ENCODE measurements around the gene DIO3.

The DIO3 gene

GRCh38 chr14:101537286-101537685 is 24.0 kb upstream of the DIO3 start:
- no peaks in the 10 kb centered on the region for H4K20me1 ChIP-seq (ENCODE audit: insufficient read depth, low read length)
- H3K27me3 ChIP-seq (ENCODE audit: insufficient read depth, low read length) = 0 out of 2 replicates have a peak, but pooled peaks cover 9% of the 10 kb centered on the region
- H3K4me1 ChIP-seq (ENCODE audit: insufficient read depth, low read length, severe bottlenecking) = no peaks in the 10 kb centered on the region
- H2AFZ ChIP-seq (ENCODE audit: low read length) = no peak overlapping the region
- no peak overlapping the region for H3K4me2 ChIP-seq (ENCODE audit: low read length)
- no peak overlapping the region for H3K4me3 ChIP-seq (ENCODE audit: low read depth, low read length, poor library complexity, severe bottlenecking)
- no peaks in the 10 kb centered on the region for H3F3A ChIP-seq (ENCODE audit: insufficient read depth, low read length)
- H3K9me2 ChIP-seq (ENCODE audit: low read depth, low read length) = no peaks in the 10 kb centered on the region
- H3K79me2 ChIP-seq (ENCODE audit: insufficient read depth, low read length) = no peaks in the 10 kb centered on the region
- no peaks in the 10 kb centered on the region for H3K9me3 ChIP-seq (ENCODE audit: low read length)
- no peaks in the 10 kb centered on the region for H3K36me3 ChIP-seq (ENCODE audit: insufficient read depth, low read length)
- H3K27ac ChIP-seq (ENCODE audit: low read depth, low read length, poor library complexity, severe bottlenecking) = no peak overlapping the region
- no peak for TF ChIP-seq CTCF (IDR thresholded peaks at IDR 0.05; ENCODE audit: low read length)
- TF ChIP-seq EZH2 (IDR thresholded peaks at IDR 0.05; ENCODE audit: borderline replicate concordance, low read length) = no peak
- no peak overlapping the region for H3K9ac ChIP-seq (ENCODE audit: low read length)

- no peak for TF ChIP-seq CTCF (IDR thresholded peaks at IDR 0.05; ENCODE audit: low read length)
- Histone ChIP-seq H3K79me2 (ENCODE audit: insufficient read depth, low read length) (no peaks in the 10 kb centered on the region), H3K36me3 (ENCODE audit: insufficient read depth, low read length) (no peaks in the 10 kb centered on the region)
Measured at GRCh38 chr14:101538878-101539277, 22.4 kb upstream of the DIO3 start.

GRCh38 chr14:101539880-101540279 is 21.4 kb upstream of the DIO3 start:
- no peaks in the 10 kb centered on the region for H3K79me2 ChIP-seq (ENCODE audit: insufficient read depth, low read length)
- H3K27me3 ChIP-seq (ENCODE audit: insufficient read depth, low read length) = no peaks in the 10 kb centered on the region
- H3K4me3 ChIP-seq (ENCODE audit: low read depth, low read length, poor library complexity, severe bottlenecking) = no peak overlapping the region
- H3K36me3 ChIP-seq (ENCODE audit: insufficient read depth, low read length) = no peaks in the 10 kb centered on the region
- H3K9ac ChIP-seq (ENCODE audit: low read length) = no peak overlapping the region
- no peaks in the 10 kb centered on the region for H3K4me1 ChIP-seq (ENCODE audit: insufficient read depth, low read length, severe bottlenecking)
- no peak overlapping the region for H3K27ac ChIP-seq (ENCODE audit: low read depth, low read length, poor library complexity, severe bottlenecking)
- H4K20me1 ChIP-seq (ENCODE audit: insufficient read depth, low read length) = no peaks in the 10 kb centered on the region
- TF ChIP-seq EZH2 (IDR thresholded peaks at IDR 0.05; ENCODE audit: borderline replicate concordance, low read length) (no peak), CTCF (IDR thresholded peaks at IDR 0.05; ENCODE audit: low read length) (no peak)
- no peaks in the 10 kb centered on the region for H3K9me2 ChIP-seq (ENCODE audit: low read depth, low read length)
- no peaks in the 10 kb centered on the region for H3F3A ChIP-seq (ENCODE audit: insufficient read depth, low read length)
- no peaks in the 10 kb centered on the region for H3K9me3 ChIP-seq (ENCODE audit: low read length)
- no peak overlapping the region for H3K4me2 ChIP-seq (ENCODE audit: low read length)
- H2AFZ ChIP-seq (ENCODE audit: low read length) = no peak overlapping the region

More at GRCh38 chr14:101538878-101539277, 22.4 kb upstream of the DIO3 start:
- H4K20me1 ChIP-seq (ENCODE audit: insufficient read depth, low read length) = no peaks in the 10 kb centered on the region
- no peak overlapping the region for H3K4me3 ChIP-seq (ENCODE audit: low read depth, low read length, poor library complexity, severe bottlenecking)
- H2AFZ ChIP-seq (ENCODE audit: low read length) = no peak overlapping the region
- H3K9ac ChIP-seq (ENCODE audit: low read length) = no peak overlapping the region
- H3F3A ChIP-seq (ENCODE audit: insufficient read depth, low read length) = no peaks in the 10 kb centered on the region
- no peaks in the 10 kb centered on the region for H3K9me2 ChIP-seq (ENCODE audit: low read depth, low read length)
- no peaks in the 10 kb centered on the region for H3K9me3 ChIP-seq (ENCODE audit: low read length)
- H3K4me1 ChIP-seq (ENCODE audit: insufficient read depth, low read length, severe bottlenecking) = no peaks in the 10 kb centered on the region
- no peaks in the 10 kb centered on the region for H3K27me3 ChIP-seq (ENCODE audit: insufficient read depth, low read length)
- no peak overlapping the region for H3K27ac ChIP-seq (ENCODE audit: low read depth, low read length, poor library complexity, severe bottlenecking)
- H3K4me2 ChIP-seq (ENCODE audit: low read length) = no peak overlapping the region
